Peyer's patch (tissue), 4 donors: ENCODE measurements around the gene HSPA4.

Experiments used
- CTCF ChIP-seq, 6 experiments: fragments of 450-650 bp in 4 of 6; fragments of 200-600 bp in 2 of 6; sonication (generic) in 1 of 6; IDR thresholded peaks; one replicate each; pipeline ENCODE4 v1.5.1; 2017 to 2019; ENCODE audit warnings: antibody characterized with exemption in 6 of 6, mild to moderate bottlenecking in 3 of 6, moderate library complexity in 1 of 6
- POLR2A ChIP-seq, 2 donors: fragments of 450-650 bp; IDR thresholded peaks; one replicate each; pipeline ENCODE4 v1.5.1; 2017; ENCODE audit warnings: antibody characterized with exemption in 2 of 2, mild to moderate bottlenecking in 2 of 2, moderate library complexity in 2 of 2

DNA sequence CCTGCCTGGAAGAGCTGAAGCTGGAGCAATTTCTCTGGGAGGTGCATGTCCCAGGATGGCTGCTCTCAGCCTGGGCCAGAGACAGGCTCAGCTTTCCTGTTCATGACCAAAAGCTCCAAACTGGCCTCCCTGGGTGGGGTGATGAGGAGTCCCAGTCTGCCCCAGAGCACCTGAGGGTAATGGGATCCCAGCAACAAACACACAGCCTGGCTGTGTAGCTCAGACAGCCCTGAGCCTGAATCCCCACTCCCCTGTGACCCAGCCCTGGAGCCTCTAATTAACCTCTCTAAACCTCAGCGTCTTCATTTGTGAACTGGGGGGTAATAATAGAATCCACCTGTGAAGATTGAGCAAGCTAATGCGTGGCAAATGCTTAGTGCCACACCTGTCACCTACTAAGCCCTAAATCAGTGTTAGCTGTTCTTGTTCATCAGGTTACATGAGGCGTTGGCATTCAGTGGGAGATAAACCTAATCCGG, 67.5 kb downstream of the HSPA4 start:
- TF ChIP-seq CTCF (IDR thresholded peaks at IDR 0.05) (no peak), POLR2A (IDR thresholded peaks at IDR 0.05) (no peak)
